GM18519 (cell line): ENCODE results near the gene AK9.
A peak's percentile ranks its signal among the peaks of the same experiment; 100 is the strongest.

Experiments
- ATAC-seq: cut with Tn5 transposase; IDR thresholded peaks from one replicate; pipeline ENCODE4 v1.9.1; 2021; ENCODE audit warnings: mild to moderate bottlenecking, moderate library complexity; ENCODE audit not compliant: unreplicated experiment, low FRiP score

Gene AK9

DNA sequence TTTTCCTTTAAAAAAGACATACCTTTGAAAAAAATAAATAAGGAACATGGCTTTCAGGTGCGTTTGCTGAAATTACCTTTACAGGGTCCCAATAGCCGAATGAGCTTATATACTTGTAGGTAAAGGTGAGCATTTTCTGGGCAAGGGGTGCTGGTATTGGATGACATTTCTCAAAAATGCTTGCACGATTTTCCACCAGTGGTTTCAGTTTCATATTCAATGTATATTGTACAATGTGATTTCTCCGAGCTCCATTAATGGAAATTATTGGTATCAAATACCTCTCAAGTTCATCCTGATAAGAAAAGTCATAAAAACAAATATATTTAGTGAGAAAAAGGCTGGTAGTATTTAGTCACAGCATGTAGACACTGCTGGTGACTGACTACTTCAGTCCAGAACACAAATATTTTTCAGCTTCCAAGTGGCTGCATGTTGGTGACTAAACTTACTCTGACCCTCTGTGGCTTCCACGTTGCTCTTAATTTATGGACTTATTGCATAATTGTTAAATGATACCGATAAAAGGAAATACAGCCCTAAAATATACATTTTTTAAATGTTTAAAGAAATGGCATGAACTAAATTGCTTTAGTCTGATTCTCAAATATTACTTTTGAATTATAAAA is 175.1 kb downstream of the AK9 start:
- ATAC-seq: no peak

DNA sequence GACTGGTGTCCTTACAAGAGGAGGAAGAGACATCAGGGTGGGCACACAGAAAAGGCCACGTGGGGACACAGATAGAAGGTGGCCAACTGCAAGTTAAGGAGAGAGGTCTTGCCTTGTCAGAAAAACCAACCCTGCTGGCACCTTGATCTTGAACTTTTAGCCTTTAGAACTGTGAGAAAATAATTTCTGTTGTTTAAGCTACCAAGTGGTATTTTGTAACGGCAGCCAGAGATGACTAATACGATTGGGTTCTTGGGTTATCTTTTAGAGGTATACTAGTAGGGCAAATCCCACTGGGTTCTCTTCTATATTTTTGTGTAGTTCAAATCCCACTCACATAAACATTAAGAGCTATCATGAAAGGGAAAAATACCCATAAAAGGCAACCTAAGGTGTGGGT is 176.1 kb downstream of the AK9 start:
- no peak for ATAC-seq

DNA sequence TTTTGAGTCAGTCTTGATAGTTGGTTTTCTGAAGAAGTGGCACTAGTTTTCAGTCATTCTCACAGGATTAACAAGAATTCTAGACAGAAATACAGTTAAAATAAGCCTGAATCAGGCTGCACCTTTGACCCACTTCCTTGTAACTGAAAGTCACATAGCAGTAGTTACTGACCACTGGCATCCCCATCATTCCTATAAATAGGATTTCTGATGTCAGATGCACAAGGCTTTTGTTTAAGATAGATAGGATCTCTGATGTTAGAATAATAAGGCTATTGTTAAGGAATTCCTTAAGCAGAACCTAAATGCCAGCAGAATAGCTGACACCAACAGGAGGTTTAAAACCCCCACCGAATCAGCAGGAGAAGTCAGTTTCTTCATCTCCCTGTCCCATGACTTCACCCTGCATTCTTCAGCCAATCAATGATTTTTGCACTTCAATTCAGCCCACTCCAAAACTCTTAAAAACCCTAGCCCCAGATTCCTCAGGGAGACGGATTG is 177.4 kb downstream of the AK9 start:
- ATAC-seq: no peak

DNA sequence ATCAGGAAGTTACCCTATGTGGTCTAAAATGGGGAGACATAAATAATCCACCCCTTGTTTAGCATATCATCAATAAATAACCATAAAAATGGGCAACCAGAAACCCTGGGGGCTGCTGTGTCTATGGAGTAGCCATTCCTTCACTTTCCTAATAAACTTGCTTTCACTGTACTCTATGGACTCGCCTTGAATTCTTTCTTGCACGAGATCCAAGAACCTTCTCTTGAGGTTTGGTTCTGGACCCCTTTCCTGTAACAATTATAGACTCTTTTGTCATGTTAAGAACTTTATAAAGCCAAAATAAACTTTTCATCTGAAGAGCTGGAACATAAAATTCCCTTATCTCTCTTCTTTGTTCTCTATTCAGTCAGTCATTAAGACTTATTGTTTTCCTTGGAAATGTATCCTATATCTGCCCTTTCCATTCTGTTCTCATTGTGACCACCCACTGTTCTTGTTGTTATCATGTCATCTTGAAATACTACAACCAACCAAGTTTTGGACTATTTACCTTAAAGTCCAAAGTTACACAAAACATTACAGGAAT is 178.7 kb downstream of the AK9 start:
- no peak for ATAC-seq

DNA sequence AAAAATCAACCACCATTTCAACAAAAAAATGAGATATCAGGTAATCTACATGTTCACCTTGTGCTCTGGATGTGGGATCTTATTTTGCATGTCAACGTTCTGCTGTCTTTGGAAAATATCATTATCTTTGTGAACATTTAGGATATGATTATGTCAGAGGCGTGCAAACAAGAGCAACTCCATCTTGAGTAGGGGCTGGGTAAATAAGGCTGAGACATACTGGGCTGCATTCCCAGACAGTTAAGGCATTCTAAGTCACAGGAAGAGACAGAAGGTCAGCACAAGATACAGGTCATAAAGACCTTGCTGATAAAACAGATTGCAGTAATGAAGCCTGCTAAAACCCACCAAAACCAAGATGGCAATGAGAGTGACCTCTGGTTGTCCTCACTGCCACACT is 179.2 kb downstream of the AK9 start:
- ATAC-seq: no peak

DNA sequence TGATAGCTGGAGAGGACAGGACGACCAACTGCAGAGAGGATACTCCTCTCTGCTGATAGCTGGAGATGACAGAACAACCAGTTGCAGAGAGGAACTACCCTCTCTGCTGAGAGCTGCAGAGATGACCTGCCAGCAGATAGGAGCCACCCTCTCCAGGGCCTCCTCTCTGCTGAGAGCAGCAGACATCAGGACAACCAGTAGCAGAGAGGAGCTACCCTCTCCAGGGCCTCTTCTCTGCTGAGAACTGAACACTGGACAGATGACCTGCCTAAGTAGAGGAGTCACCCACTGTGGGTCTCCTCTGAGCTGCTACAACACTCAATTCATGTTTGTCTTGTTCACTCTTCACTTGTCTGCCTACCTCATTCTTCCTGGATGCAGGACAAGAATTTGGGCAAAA is 180.6 kb downstream of the AK9 start:
- ATAC-seq: no peak

DNA sequence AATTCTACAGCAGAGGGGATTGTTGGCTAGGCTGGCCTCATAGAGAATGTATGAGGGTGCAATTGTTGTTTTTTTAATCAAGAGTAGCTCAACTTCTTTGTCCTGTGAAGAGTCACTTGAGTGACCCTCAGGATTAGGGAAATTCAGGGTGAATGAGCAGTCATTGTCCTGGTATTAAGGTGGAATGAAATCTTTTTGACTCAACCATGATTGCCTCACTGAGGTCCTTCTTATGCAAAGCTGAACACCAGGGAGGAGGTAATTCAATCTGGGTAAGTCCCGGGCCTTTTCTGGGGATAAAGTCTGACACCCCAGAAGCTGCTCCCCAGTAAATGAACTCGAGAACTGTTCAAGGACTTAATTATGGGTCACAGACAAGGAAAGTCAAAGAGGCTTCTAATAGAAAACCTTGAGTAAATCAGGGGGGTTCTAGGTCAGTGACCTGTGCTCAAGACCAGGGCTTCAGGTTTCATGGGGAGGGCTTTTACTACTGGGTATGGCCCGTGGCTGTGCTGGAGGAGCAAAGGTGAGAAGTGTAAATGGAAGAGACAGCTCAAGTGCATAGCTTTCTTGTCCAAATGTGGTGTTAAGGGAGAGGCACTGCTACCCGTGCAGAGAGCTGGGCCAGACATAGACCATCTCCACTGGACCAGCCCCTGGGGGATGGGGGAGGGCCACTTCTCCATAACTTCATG is 182.7 kb downstream of the AK9 start:
- no peak for ATAC-seq

DNA sequence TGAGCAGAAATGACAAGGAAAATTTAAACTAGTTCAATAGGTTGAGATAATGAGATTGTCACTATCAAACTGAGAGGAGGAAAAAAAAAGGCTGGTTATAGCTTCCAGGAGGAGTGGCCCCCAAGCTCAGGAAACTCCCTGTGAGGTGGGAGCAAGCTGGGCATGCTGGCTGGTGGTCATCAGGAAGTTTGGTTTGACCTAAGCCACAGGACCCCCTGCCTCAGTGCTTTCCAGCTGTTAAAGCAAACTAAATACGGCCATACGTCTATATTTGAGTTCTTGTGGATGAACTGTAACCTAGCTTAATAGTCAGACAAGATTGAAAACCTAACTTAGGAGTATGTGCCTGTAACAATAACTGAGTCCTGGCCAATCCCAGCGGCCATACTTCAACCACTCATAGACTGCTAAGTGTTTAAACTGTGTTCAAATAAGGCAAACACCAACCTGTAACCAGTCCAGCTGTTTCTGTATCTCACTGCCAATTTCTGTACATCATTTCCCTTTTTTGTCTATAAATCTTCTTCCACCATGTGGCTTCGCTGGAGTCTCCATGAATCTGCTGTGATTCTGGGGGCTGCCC is 183.4 kb downstream of the AK9 start:
- no peak for ATAC-seq

DNA sequence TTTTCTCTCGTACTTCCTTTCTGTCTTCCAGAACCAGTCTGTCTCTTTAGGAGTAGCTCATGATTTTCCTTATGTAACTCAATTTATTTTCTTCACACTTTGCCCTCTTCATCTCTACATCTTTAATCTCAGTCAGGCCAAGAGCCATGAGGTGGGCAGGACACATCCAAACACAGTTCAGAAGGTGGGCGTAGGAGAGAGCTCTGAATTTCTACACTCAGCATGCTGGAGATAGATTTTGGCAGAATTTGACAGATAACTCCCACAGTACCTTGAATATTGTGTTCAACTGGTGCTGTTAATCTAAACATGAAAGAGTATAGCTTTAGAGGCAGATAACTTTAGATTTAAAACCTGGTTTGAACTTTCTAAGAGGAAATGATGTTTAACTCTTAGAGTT is 184.2 kb downstream of the AK9 start:
- no peak for ATAC-seq

DNA sequence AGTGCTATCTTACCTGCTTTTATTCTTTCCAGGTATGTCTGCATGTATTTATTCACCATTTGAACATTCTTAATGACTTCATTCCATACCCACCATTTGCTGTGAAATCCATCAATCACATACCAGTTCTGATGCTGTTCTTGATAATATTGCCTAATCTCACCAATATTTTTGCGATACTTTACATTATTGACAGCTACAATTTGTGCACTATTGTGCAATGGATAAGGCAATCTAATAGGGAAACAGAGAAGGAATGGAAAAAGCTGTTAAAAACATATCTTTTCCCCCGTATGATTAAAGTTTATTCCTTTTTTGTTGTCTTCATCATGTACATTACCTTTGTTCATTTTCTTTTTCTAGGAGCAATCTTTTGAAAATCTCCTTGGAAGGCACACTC is 184.7 kb downstream of the AK9 start:
- no peak for ATAC-seq

DNA sequence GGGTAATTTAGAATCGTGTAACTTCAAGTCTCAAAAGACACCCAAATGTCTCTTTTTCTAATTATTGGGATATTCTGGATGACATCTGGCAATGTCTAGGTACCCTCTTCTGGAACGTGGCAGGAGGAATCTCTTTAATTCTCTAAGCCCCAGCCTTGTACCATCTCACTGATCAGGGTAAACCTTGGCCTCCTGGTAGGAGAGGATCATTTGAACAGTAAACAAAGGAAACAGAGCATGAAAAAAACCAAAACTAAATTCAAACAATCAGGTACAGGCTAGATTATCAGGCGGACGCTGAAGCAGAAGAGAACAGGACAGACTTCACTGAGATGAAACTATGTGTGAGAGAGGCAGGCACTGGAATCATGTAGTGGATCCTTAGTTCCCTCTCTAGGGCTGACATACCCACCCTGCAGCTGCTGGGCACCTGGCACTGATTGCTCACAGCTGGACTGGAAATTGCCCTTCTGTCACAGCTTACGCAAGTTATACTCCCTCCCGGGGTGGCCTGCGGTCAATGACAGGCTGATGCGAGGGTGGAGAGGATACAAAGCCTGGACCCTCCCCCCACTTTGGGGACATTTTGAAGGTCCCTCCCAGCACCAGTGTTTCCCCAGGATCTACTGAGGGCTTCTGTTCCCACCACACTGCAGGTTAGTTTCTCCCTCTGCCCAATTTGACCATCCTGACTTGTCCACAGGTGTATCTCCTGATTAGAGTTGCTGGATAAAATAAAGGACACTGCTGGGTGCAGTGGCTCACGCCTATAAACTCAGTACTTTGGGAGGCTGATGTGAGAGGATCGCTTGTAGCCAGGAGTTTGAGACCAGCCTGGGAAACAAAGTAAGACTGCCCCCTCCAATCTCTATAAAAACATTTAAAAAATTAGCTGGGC is 187.4 kb downstream of the AK9 start:
- no peak for ATAC-seq

DNA sequence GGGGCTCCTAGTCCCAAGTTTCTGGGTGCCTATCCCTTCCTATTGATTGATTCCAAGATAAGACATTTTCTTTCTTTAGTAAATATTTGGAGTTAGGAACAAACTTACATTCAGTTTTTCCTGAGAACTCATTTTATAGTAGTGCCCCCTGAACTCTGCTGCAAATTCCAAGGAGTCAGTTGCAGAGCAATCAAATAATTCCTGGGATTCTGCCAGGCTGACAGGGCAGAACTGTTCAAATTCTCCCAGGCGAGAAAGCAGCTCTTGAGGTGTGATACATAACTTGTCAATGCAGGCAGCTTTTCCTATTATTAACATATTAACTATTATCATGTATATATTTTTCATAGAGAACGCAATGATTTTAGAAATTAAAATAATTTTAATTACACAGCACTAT is 192.1 kb downstream of the AK9 start:
- no peak for ATAC-seq

DNA sequence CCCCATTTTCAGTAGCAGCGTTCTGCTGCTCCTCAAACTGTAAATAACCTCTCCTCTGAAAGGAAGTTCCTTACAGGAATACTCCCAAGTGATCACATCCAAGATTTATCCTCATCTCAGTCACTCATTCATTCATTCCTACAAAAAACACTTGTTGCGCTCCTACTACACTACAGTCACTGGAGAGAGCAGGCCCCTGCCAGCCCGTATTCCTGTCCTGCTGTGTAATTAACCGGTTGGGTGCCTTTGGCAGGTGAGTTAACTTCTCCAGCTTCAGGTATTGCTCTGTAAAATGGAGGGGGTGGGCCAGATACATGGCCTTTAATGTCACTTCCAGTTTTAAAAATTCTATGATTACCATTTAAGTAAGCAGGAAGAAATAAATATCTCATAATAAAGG is 192.9 kb downstream of the AK9 start:
- no peak for ATAC-seq

DNA sequence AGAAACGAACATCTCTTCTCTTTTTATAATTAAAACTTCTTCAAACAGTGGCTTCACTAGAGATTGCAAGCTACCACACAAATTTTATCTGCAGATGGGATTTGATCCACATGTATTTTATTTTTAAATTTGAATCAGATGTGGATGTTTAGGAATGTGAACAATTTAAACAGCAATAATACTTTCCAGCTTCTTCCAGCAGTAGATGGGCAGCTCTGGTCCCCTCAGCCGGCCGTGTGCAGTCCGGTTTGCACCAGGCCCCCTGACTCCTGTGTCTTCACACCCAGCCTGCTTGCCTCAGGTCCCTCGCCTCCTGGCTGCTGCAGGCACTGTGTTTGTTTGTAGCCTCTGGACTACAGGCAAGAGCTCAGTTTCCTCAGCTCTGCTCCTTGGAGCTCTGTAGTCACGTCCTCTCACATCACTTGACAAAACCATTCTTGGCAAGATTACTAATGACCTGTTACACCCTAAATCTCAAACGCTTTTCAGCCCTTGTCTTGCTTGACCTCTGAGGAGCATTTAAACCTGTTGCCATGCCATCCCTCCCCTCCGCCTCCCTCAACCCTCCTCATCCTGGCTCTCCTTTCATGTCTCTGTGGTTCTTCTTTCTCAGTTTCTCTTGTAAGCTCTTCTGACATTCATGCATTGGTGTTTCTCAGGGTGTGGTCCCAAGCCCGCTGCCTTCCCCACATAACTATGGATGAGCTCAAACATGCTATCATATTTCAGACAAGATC is 194.8 kb downstream of the AK9 start:
- no peak for ATAC-seq

DNA sequence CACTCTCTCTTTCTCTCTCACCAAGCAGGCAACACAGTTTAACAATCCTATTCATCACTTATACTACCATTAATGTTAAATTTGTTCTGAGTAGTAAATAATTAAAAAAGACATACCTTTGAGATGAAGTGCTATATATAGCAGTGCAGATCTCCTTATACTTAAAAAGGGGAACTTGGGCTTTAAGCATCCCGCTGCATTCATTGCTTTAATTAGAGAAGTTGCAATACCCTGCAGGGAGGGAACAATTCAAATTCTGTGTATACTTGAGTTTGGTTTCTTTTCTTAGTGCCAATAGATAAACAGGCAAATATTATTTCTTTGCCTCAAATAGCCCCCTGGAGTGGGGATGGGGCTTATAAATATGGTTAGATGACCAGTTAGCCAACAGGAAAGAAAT is 197.1 kb downstream of the AK9 start:
- ATAC-seq: no peak

DNA sequence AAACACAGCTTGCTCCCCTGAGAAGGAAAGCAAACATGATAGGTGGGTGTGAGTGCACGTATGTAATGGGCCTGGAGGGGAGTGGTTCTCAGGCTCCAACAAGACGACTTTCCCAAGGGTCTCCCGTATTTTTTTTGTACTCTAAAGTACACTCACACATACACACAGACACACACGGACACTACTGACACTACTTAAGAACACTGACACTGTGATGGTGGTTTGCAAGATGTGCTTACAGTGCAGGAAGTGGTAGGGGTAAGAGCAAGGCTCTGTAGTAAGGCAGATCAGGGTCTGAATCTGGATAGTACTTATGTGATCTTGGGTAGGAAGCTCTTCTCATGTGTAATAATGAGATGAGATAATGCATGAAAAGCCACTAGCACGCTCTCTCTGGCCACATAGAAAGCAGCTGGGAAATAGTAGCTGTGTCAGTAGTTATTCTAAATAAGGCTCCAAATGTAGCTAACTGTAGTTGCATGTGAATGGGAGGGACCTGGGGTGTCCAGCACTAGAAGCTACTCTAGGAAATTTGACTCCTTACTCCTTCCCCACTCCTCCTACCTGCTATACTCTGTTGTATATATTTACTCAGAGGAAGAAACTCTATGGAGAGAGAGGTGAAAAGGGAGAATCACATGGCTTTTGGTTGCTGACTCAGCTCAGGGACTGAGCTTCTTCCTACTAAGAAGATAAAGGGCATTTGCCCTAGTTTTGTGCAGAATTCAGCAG is 199.6 kb downstream of the AK9 start:
- peak; percentile 71 for ATAC-seq

DNA sequence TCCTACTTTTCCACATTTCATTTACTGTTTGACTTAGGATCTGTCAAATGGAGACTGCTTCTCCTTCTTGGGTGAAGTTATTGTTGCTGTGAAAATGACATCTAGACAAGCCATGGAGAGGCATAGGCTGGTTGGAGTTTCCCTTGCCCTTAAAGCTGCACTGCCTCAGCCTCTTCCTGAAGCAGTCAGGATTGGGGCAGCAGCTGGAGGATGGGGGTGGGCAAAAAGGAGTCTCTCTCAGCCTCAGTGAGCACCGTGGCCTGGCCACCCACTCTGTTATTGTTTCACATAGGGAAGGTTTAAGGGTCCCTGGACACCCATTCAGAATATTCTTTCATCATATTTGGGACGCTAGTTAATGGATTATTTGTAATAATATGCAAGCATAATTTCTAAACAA is 200.3 kb downstream of the AK9 start:
- ATAC-seq: no peak

DNA sequence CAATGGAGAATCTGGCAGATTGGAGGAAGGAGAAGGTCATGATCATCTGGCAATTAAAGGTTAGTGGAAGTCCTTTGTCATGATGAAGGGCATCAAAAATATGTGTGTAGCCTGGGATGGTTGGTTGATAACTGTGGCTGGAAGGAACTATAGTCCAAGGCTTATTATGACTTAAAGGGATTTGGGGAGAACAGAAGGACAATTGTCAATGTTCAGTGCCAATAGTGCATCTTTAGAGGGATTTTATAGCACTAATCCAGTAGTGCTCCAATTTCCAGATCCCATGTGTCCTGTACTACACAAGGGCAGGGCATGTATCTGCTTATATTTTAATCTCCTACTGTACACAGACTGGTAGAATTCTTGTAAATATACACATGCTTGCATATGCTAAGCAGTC is 203.0 kb downstream of the AK9 start:
- ATAC-seq: no peak

DNA sequence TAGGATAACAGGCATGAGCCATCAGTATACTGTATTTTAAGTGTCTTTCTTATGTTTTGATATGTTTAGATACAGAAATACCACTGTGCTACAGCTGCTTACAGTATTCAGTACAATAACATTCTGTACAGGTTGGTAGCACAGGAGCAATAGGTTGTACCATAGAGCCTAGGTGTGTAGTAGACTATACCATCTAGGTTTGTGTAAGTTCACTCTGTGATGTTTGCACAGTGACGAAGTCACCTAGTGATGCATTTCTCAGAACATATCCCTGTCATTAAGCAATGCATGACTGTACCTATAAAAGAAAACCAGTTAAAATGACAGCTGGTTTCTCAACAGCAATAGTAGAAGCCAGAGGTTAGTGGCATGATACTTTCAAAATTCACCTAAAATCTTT is 204.9 kb downstream of the AK9 start:
- no peak for ATAC-seq
